GM12878 (cell line): ENCODE measurements around the gene ZNF264. TPM values are rescaled to one million over a fixed set of nuclear protein-coding genes. Genes with fewer than 3 reads are reported as not detected.

Experiments used
- ASH2L ChIP-seq: fragments of 300-600, 200-600 bp; sonication (generic); IDR thresholded peaks from 2 replicates; pipeline ENCODE4 v1.6.1; 2017; ENCODE audit warnings: low read depth, mild to moderate bottlenecking, borderline replicate concordance
- BHLHE40 ChIP-seq, 2 experiments: fragments of 450-650 bp in 1 of 2; IDR thresholded peaks; 2 replicates each; pipeline ENCODE4 v1.6.1; 2011 to 2017; ENCODE audit warnings: low read depth in 2 of 2, borderline replicate concordance in 1 of 2, improper control_type of control experiment in 1 of 2, low read length in 1 of 2, mild to moderate bottlenecking in 1 of 2
- BMI1 ChIP-seq: fragments of 450-650 bp; IDR thresholded peaks from 2 replicates; pipeline ENCODE4 v1.6.1; 2016; ENCODE audit warnings: mild to moderate bottlenecking, moderate library complexity, borderline replicate concordance
- CBFB ChIP-seq: IDR thresholded peaks from 2 replicates; pipeline ENCODE4 v1.6.1; 2016; ENCODE audit warnings: antibody characterized with exemption, low read depth
- CBX3 ChIP-seq: fragments of 200-600 bp; sonication (generic); IDR thresholded peaks from 2 replicates; pipeline ENCODE4 v1.6.1; 2016; ENCODE audit warnings: low read depth, borderline replicate concordance
- CEBPB ChIP-seq, 2 experiments: fragments of 150-350 bp in 1 of 2; IDR thresholded peaks; 2 replicates each; pipeline ENCODE4 v1.6.1; 2012 to 2014; ENCODE audit warnings: low read depth in 2 of 2, low read length in 2 of 2, borderline replicate concordance in 1 of 2, inconsistent platforms in 1 of 2
- CHD2 ChIP-seq: IDR thresholded peaks from 2 replicates; pipeline ENCODE4 v1.6.1; 2011; ENCODE audit warnings: low read depth, low read length, improper control_type of control experiment, borderline replicate concordance
- CREB1 ChIP-seq: IDR thresholded peaks from 2 replicates; pipeline ENCODE4 v1.6.1; 2012; ENCODE audit warnings: low read depth, mild to moderate bottlenecking, inconsistent platforms
- EED ChIP-seq: sonication (generic); IDR thresholded peaks from 2 replicates; pipeline ENCODE4 v1.6.1; 2016; ENCODE audit warnings: antibody characterized with exemption, low read depth
- GATAD2B ChIP-seq: fragments of 450-650 bp; conservative IDR thresholded peaks from 2 replicates; pipeline ENCODE4 v1.6.1; 2017; ENCODE audit warnings: low read depth, mild to moderate bottlenecking, moderate library complexity
- HCFC1 ChIP-seq: fragments of 150-350 bp; IDR thresholded peaks from 2 replicates; pipeline ENCODE4 v1.6.1; 2014; ENCODE audit warnings: low read length
- IRF4 ChIP-seq: IDR thresholded peaks from 2 replicates; pipeline ENCODE4 v1.6.1; 2011; ENCODE audit warnings: low read depth, low read length
- JUND ChIP-seq: IDR thresholded peaks from 2 replicates; pipeline ENCODE4 v1.6.1; 2012; ENCODE audit warnings: low read depth, mild to moderate bottlenecking, low read length, improper control_type of control experiment, moderate library complexity
- KAT2A ChIP-seq: conservative IDR thresholded peaks from 2 replicates; pipeline ENCODE4 v1.6.1; 2011; ENCODE audit warnings: low read depth, low read length; ENCODE audit not compliant: control insufficient read depth
- NR2C1 ChIP-seq: fragments of 450-650 bp; IDR thresholded peaks from 2 replicates; pipeline ENCODE4 v1.6.1; 2017; ENCODE audit warnings: antibody characterized with exemption, mild to moderate bottlenecking, moderate library complexity
- POLR2AphosphoS2 ChIP-seq: IDR thresholded peaks from 2 replicates; pipeline ENCODE4 v1.6.1; 2011; ENCODE audit warnings: low read depth, mild to moderate bottlenecking, low read length, improper control_type of control experiment, moderate library complexity
- RB1 ChIP-seq: fragments of 450-650 bp; formaldehyde crosslinking; IDR thresholded peaks from 2 replicates; pipeline ENCODE4 v1.6.1; 2017; ENCODE audit warnings: mild to moderate bottlenecking, borderline replicate concordance
- RFX5 ChIP-seq: IDR thresholded peaks from 2 replicates; pipeline ENCODE4 v1.6.1; 2011; ENCODE audit warnings: low read depth, low read length, improper control_type of control experiment
- SREBF1 ChIP-seq: IDR thresholded peaks from 2 replicates; pipeline ENCODE4 v1.6.1; 2012; ENCODE audit warnings: mild to moderate bottlenecking, low read length
- SREBF2 ChIP-seq: IDR thresholded peaks from 2 replicates; pipeline ENCODE4 v1.6.1; 2012; ENCODE audit warnings: mild to moderate bottlenecking, low read length
- STAT1 ChIP-seq: fragments of 450-650 bp; conservative IDR thresholded peaks from 2 replicates; pipeline ENCODE4 v1.6.1; 2014; ENCODE audit warnings: antibody characterized with exemption, mild to moderate bottlenecking
- WRNIP1 ChIP-seq: IDR thresholded peaks from 2 replicates; pipeline ENCODE4 v1.6.1; 2011; ENCODE audit warnings: low read depth, low read length, improper control_type of control experiment, borderline replicate concordance
- ZNF24 ChIP-seq: fragments of 450-650 bp; IDR thresholded peaks from 2 replicates; pipeline ENCODE4 v1.6.1; 2017; ENCODE audit warnings: antibody characterized with exemption, mild to moderate bottlenecking
- ZNF384 ChIP-seq: IDR thresholded peaks from 2 replicates; pipeline ENCODE4 v1.6.1; 2012; ENCODE audit warnings: low read depth, mild to moderate bottlenecking, low read length, improper control_type of control experiment, borderline replicate concordance
- ZNF622 ChIP-seq: fragments of 450-650 bp; IDR thresholded peaks from 2 replicates; pipeline ENCODE4 v1.6.1; 2017; ENCODE audit warnings: mild to moderate bottlenecking, inconsistent platforms
- polyA plus RNA-seq, 11 experiments: library from polyadenylated mRNA; depleted of rRNA in 4 of 11; unstranded in 6 of 11; stranded (reverse) in 5 of 11; fragments of >200 nt; fragmentation: Nextera tagmentation in 4 of 11; fragmentation: Illumina TruSeq in 1 of 11; extraction: Ambion mirVana in 4 of 11; extraction: Trizol in 1 of 11; gene quantifications; 1 replicate in 1 of 11; 2 replicates in 10 of 11; pipeline versions ENCODE4 v1.2.1 to v1.2.3, GENCODE V29; 2011 to 2016; ENCODE audit warnings: inconsistent platforms in 2 of 11, missing spikeins in 2 of 11, low read depth in 1 of 11
- total RNA-seq, 4 experiments: library from RNA; depleted of rRNA in 3 of 4; stranded (reverse); fragments of >200 nt in 3 of 4; fragmentation: Illumina TruSeq in 1 of 4; extraction: Trizol in 1 of 4; gene quantifications; 2 replicates each; pipeline versions ENCODE4 v1.2.1 to v1.2.3, GENCODE V29; 2013 to 2021
- TF ChIP-seq, protein P1 (sequence below): IDR thresholded peaks from 2 replicates; pipeline ENCODE4 v1.6.1; 2011; ENCODE audit warnings: low read depth, mild to moderate bottlenecking, low read length, moderate library complexity, borderline replicate concordance; ENCODE audit errors: extremely low read depth
- TF ChIP-seq, protein P2 (sequence below): IDR thresholded peaks from 2 replicates; pipeline ENCODE4 v1.6.1; 2012; ENCODE audit warnings: low read depth, low read length, improper control_type of control experiment
- TF ChIP-seq, protein P3 (sequence below): fragments of 450-650 bp; conservative IDR thresholded peaks from 2 replicates; pipeline ENCODE4 v1.6.1; 2017; ENCODE audit warnings: mild to moderate bottlenecking, moderate library complexity
- TF ChIP-seq, protein P4 (sequence below): IDR thresholded peaks from 2 replicates; pipeline ENCODE4 v1.6.1; 2012; ENCODE audit warnings: low read depth, low read length, improper control_type of control experiment

The ZNF264 gene
- total and polyA plus RNA-seq, 10 of the 15 experiments (the other 5 are each of a cell fraction or from before 2014, with no cell fraction given): 0.76 to 22.9 (median 9.4) TPM

DNA sequence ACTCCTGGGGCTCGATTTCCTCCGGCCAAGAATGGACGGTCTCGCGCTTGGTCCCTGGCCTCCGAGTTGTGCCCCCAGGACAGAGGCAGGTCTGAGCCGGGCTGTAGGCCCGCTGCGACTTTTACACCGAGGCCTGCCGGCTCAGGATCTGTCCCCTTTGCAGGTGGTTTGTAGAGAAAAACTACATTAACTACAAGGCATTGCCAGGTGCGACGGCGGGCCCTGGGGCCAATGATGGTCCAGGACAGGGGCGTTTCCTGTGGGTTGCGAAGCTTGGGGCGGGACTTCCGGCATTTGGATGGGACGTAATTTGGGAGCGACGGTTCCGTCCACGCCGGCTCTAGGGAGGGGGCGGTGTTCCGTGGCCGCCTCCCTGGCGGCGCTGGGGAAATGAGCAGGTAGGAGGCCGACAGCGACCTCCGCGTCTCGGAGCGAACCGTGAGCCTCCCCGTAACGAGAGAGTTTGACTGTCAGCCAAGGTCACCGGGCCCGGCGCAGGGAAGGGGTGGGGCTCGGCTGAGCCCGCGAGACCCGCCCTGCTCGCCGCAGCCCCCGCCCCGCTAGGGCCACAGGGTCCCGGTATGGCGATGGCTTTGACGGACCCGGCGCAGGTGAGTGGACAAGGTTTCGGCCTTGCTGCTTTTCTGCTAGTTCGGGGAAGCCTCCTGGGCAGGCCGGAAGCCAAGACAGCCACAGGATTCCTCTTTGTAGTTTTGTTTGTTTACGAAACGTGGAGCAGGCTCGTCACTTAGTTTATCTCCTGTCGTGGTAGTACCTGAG lies 49.2 kb downstream of the ZNF264 start, which contains the start of gene ZNF805 (continued):
- TF ChIP-seq, protein P1, sequence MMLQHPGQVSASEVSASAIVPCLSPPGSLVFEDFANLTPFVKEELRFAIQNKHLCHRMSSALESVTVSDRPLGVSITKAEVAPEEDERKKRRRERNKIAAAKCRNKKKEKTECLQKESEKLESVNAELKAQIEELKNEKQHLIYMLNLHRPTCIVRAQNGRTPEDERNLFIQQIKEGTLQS: peak; percentile 82; the same call in 1 of the 2 replicates
- TF ChIP-seq CBFB: peak; percentile 55; the same call in 1 of the 2 replicates
- no peak for TF ChIP-seq EED
- TF ChIP-seq CHD2: peak; percentile 88
- TF ChIP-seq KAT2A: no peak
- peak; percentile 93 for TF ChIP-seq HCFC1
- TF ChIP-seq NR2C1: peak; percentile 67
- TF ChIP-seq, protein P2, sequence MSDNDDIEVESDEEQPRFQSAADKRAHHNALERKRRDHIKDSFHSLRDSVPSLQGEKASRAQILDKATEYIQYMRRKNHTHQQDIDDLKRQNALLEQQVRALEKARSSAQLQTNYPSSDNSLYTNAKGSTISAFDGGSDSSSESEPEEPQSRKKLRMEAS: peak; percentile 89
- TF ChIP-seq, protein P3, sequence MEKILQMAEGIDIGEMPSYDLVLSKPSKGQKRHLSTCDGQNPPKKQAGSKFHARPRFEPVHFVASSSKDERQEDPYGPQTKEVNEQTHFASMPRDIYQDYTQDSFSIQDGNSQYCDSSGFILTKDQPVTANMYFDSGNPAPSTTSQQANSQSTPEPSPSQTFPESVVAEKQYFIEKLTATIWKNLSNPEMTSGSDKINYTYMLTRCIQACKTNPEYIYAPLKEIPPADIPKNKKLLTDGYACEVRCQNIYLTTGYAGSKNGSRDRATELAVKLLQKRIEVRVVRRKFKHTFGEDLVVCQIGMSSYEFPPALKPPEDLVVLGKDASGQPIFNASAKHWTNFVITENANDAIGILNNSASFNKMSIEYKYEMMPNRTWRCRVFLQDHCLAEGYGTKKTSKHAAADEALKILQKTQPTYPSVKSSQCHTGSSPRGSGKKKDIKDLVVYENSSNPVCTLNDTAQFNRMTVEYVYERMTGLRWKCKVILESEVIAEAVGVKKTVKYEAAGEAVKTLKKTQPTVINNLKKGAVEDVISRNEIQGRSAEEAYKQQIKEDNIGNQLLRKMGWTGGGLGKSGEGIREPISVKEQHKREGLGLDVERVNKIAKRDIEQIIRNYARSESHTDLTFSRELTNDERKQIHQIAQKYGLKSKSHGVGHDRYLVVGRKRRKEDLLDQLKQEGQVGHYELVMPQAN: peak; percentile 90
- TF ChIP-seq ASH2L: no peak
- TF ChIP-seq IRF4: no peak
- no peak for TF ChIP-seq CEBPB (IDR thresholded peaks at IDR 0.05; ENCODE audit: borderline replicate concordance in 1 of 2, low read depth in 2 of 2, low read length in 2 of 2)
- no peak for TF ChIP-seq ZNF24
- 0 out of 2 replicates have a peak, but pooled peaks have one; percentile 22 for TF ChIP-seq STAT1
- no peak; the same call in 1 of the 2 replicates for TF ChIP-seq RB1
- TF ChIP-seq SREBF2: 0 out of 2 replicates have a peak, but pooled peaks have one; percentile 12
- no peak for TF ChIP-seq POLR2AphosphoS2
- no peak for TF ChIP-seq JUND
- no peak for TF ChIP-seq CBX3
- TF ChIP-seq BMI1: no peak
- 0 out of 2 replicates have a peak, but pooled peaks have one; percentile 47 for TF ChIP-seq RFX5
- no peak for TF ChIP-seq ZNF384
- TF ChIP-seq SREBF1: peak; percentile 69
- no peak for TF ChIP-seq WRNIP1
- TF ChIP-seq, protein P4, sequence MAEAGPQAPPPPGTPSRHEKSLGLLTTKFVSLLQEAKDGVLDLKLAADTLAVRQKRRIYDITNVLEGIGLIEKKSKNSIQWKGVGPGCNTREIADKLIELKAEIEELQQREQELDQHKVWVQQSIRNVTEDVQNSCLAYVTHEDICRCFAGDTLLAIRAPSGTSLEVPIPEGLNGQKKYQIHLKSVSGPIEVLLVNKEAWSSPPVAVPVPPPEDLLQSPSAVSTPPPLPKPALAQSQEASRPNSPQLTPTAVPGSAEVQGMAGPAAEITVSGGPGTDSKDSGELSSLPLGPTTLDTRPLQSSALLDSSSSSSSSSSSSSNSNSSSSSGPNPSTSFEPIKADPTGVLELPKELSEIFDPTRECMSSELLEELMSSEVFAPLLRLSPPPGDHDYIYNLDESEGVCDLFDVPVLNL: no peak
- peak; percentile 45; the same call in 1 of the 2 replicates for TF ChIP-seq GATAD2B
- TF ChIP-seq ZNF622: no peak
- TF ChIP-seq BHLHE40 (IDR thresholded peaks at IDR 0.05; ENCODE audit: borderline replicate concordance in 1 of 2, low read depth in 2 of 2, low read length in 1 of 2): peak; percentile 8 to 32; a peak in 2 of 4 replicates
- peak; percentile 100 for TF ChIP-seq CREB1
